ENCODE data around the gene DYNLT1. TPM values are rescaled to one million over a fixed set of nuclear protein-coding genes. Genes with fewer than 3 reads are reported as not detected.

Gene DYNLT1
- total RNA-seq, 1 experiment from 2014 or later, result 50.5 TPM

GRCh38 chr6:158662954-158663624 is 18.5 kb upstream of the DYNLT1 start:
- H3K36me3 ChIP-seq (ENCODE audit: low read depth, low read length), result no peaks in the 10 kb centered on the region
- H3F3A ChIP-seq (ENCODE audit: low read length, unreplicated experiment), result no peaks in the 10 kb centered on the region
- no peaks in the 10 kb centered on the region for H3K9me2 ChIP-seq (replicated peaks; ENCODE audit: low read length)
- no peaks in the 10 kb centered on the region for H3K79me2 ChIP-seq (ENCODE audit: low read length)
- no peaks in the 10 kb centered on the region for H4K20me1 ChIP-seq (ENCODE audit: low read length)
- CTCF ChIA-PET, result interaction anchor here (0.5 to 0.9 kb wide), 2 partner anchors 28 to 441 kb away, joined by 4 to 5 read pairs; no protein-coding TSS in a partner anchor
- intact Hi-C loops (cut with micrococcal nuclease), result no loop called here
- no peaks in the 10 kb centered on the region for H3K27me3 ChIP-seq (ENCODE audit: low read length)
- H2AFZ ChIP-seq (ENCODE audit: low read length), result peak overlapping the region; percentile 82
- ATAC-seq (peak; percentile 80), DNase-seq (peak; percentile 24)
- H3K9ac ChIP-seq (ENCODE audit: low read length), result no peak overlapping the region
- POLR2A ChIA-PET (ENCODE audit: unreplicated experiment), result interaction anchor here (0.6 kb wide), 1 partner anchor 1064 kb away, joined by 3 read pairs; the partner anchor contains the start of gene WTAP
- no TSS peak for BruUV-seq (replicated peaks)
- H3K9me3 ChIP-seq (ENCODE audit: low read length), result no peaks in the 10 kb centered on the region
- peaks cover 15% of the 10 kb centered on the region for H3K4me1 ChIP-seq (ENCODE audit: insufficient read depth, low read length)
- peak overlapping the region; percentile 57 for H3K4me3 ChIP-seq (ENCODE audit: low read length)
- no peak overlapping the region for H3K27ac ChIP-seq (ENCODE audit: low read length)
- peak overlapping the region; percentile 74 for H3K4me2 ChIP-seq (ENCODE audit: low read length)
- TF ChIP-seq EZH2phosphoT487 (IDR thresholded peaks at IDR 0.05; ENCODE audit: borderline replicate concordance, low read length) (no peak), EZH2 (IDR thresholded peaks at IDR 0.05; ENCODE audit: low read length, unreplicated experiment) (no peak)

- no peak for TF ChIP-seq CTCF (conservative IDR thresholded peaks at IDR 0.05; ENCODE audit: low read depth, low read length)
- TF ChIP-seq EZH2phosphoT487 (IDR thresholded peaks at IDR 0.05; ENCODE audit: borderline replicate concordance, low read length), result no peak
- Histone ChIP-seq H3K9me3 (ENCODE audit: low read length) (no peaks in the 10 kb centered on the region), H3K27me3 (ENCODE audit: low read length) (no peaks in the 10 kb centered on the region), H4K20me1 (ENCODE audit: low read length) (no peaks in the 10 kb centered on the region), H3K36me3 (ENCODE audit: low read depth, low read length) (no peaks in the 10 kb centered on the region), H3K4me3 (ENCODE audit: low read length) (peak overlapping the region; percentile 57), H3K79me2 (ENCODE audit: low read length) (no peaks in the 10 kb centered on the region), H3K27ac (ENCODE audit: low read length) (no peak overlapping the region), H3K9ac (ENCODE audit: low read length) (no peak overlapping the region), H3K9me2 (replicated peaks; ENCODE audit: low read length) (no peaks in the 10 kb centered on the region), H3F3A (ENCODE audit: low read length, unreplicated experiment) (no peaks in the 10 kb centered on the region), H2AFZ (ENCODE audit: low read length) (peak overlapping the region; percentile 82), H3K4me1 (ENCODE audit: insufficient read depth, low read length) (peaks cover 15% of the 10 kb centered on the region), H3K4me2 (ENCODE audit: low read length) (peak overlapping the region; percentile 74)
- CTCF ChIA-PET, result interaction anchor here (0.5 kb wide), 1 partner anchor 442 kb away, joined by 4 read pairs; no protein-coding TSS in a partner anchor
- POLR2A ChIA-PET (ENCODE audit: unreplicated experiment), result interaction anchor here (0.6 kb wide), 3 partner anchors 18 to 1065 kb away, joined by 3 to 17 read pairs (median 4); partner anchors contain the start of genes DYNLT1 and WTAP
- no peak for DNase-seq
- ATAC-seq, result no peak
- intact Hi-C loops (cut with micrococcal nuclease), result no loop called here
- no TSS peak for BruUV-seq (replicated peaks)
Measured at GRCh38 chr6:158662607-158662953, 18.0 kb upstream of the DYNLT1 start.

GRCh38 chr6:158661156-158661685 is 16.7 kb upstream of the DYNLT1 start:
- Histone ChIP-seq H3K9me3 (ENCODE audit: low read length) (no peaks in the 10 kb centered on the region), H3K9me2 (replicated peaks; ENCODE audit: low read length) (no peaks in the 10 kb centered on the region), H3K4me3 (ENCODE audit: low read length) (no peak overlapping the region), H3F3A (ENCODE audit: low read length, unreplicated experiment) (no peaks in the 10 kb centered on the region), H3K9ac (ENCODE audit: low read length) (no peak overlapping the region), H3K27ac (ENCODE audit: low read length) (no peak overlapping the region), H3K79me2 (ENCODE audit: low read length) (no peaks in the 10 kb centered on the region), H3K36me3 (ENCODE audit: low read depth, low read length) (no peaks in the 10 kb centered on the region), H4K20me1 (ENCODE audit: low read length) (no peaks in the 10 kb centered on the region), H3K27me3 (ENCODE audit: low read length) (no peaks in the 10 kb centered on the region), H3K4me2 (ENCODE audit: low read length) (no peak overlapping the region), H3K4me1 (ENCODE audit: insufficient read depth, low read length) (peaks cover 15% of the 10 kb centered on the region), H2AFZ (ENCODE audit: low read length) (no peak overlapping the region)
- POLR2A ChIA-PET (ENCODE audit: unreplicated experiment), result no interaction called here
- intact Hi-C loops (cut with micrococcal nuclease), result no loop called here
- CTCF ChIA-PET, result no interaction called here
- no peak for ATAC-seq
- DNase-seq, result peak; percentile 44
- no TSS peak for BruUV-seq (replicated peaks)
- no peak for TF ChIP-seq EZH2phosphoT487 (IDR thresholded peaks at IDR 0.05; ENCODE audit: borderline replicate concordance, low read length)
- peak; percentile 29; the same call in 1 of the 2 replicates for TF ChIP-seq CTCF (conservative IDR thresholded peaks at IDR 0.05; ENCODE audit: low read depth, low read length)
- TF ChIP-seq EZH2 (IDR thresholded peaks at IDR 0.05; ENCODE audit: low read length, unreplicated experiment), result no peak

All from PC-3 (cell line).